IMR-90 (cell line): ENCODE data around the gene CD164L2. TPM values are rescaled to one million over a fixed set of nuclear protein-coding genes. Genes with fewer than 3 reads are reported as not detected.

Source experiments
- ATAC-seq: fragments of 200-7000 bp; cut with Tn5 transposase; 2 replicates; pipeline ENCODE4 v1.9.1; 2020; ENCODE audit warnings: low read depth, mild to moderate bottlenecking, moderate library complexity
- BruUV-seq: library from RNA; stranded (reverse); fragments of 400-500 nt; replicated peaks from 2 replicates; lab custom pipeline; 2021; lab: Mats Ljungman, UMichigan
- CTCF ChIA-PET: fragments of 300-600 bp; formaldehyde crosslinking; extraction: SDS; loops from one replicate; lab custom pipeline; 2021; ENCODE audit warnings: antibody characterized with exemption; lab: Yijun Ruan, JAX
- POLR2A ChIA-PET: fragments of 300-600 bp; sonication (Branson Sonifier 250); formaldehyde crosslinking; loops from one replicate; lab custom pipeline; 2022; ENCODE audit warnings: antibody characterized with exemption; ENCODE audit not compliant: unreplicated experiment; lab: Charles Lee
- DNase-seq: peaks from one replicate; pipeline ENCODE4 v3.0.0; 2013
- H2AFZ ChIP-seq: replicated peaks from 2 replicates; pipeline ENCODE3; 2013; ENCODE audit warnings: low read length, mild to moderate bottlenecking; ENCODE audit not compliant: poor library complexity
- H2AK5ac ChIP-seq: 2 replicates; pipeline ENCODE4 v1.6.1; 2013; ENCODE audit warnings: low read depth, low read length, inconsistent platforms
- H2AK9ac ChIP-seq: replicated peaks from 2 replicates; pipeline ENCODE3; 2013; ENCODE audit warnings: mild to moderate bottlenecking, low read depth, low read length, moderate library complexity; ENCODE audit not compliant: poor library complexity
- H2BK120ac ChIP-seq: 2 replicates; pipeline ENCODE4 v1.6.1; 2013; ENCODE audit warnings: low read depth, low read length, inconsistent platforms
- H2BK15ac ChIP-seq: 3 replicates; pipeline ENCODE4 v1.6.1; 2013; ENCODE audit warnings: low read depth, low read length, inconsistent platforms
- H2BK20ac ChIP-seq: 2 replicates; pipeline ENCODE4 v1.6.1; 2013; ENCODE audit warnings: low read depth, mild to moderate bottlenecking, inconsistent platforms, low read length, moderate library complexity
- H2BK5ac ChIP-seq: 2 replicates; pipeline ENCODE4 v1.6.1; 2013; ENCODE audit warnings: mild to moderate bottlenecking, low read depth, low read length, inconsistent platforms; ENCODE audit not compliant: poor library complexity, severe bottlenecking
- H3K14ac ChIP-seq: replicated peaks from 2 replicates; pipeline ENCODE4 v1.6.1; 2013; ENCODE audit warnings: low read depth, low read length, inconsistent platforms
- H3K18ac ChIP-seq: 2 replicates; pipeline ENCODE4 v1.6.1; 2013; ENCODE audit warnings: low read depth, low read length, control low read depth
- H3K23ac ChIP-seq: 2 replicates; pipeline ENCODE4 v1.6.1; 2013; ENCODE audit warnings: low read depth, low read length, inconsistent platforms
- H3K27ac ChIP-seq: 2 replicates; pipeline ENCODE4 v1.5.1; 2013; ENCODE audit warnings: mild to moderate bottlenecking, control low read depth, low read length; ENCODE audit not compliant: insufficient read depth
- H3K27me3 ChIP-seq: 2 replicates; pipeline ENCODE4 v1.6.1; 2013; ENCODE audit warnings: low read length; ENCODE audit not compliant: control insufficient read depth, insufficient read depth
- H3K36me3 ChIP-seq: 2 replicates; pipeline ENCODE4 v1.6.1; 2013; ENCODE audit warnings: low read length, mixed read lengths; ENCODE audit not compliant: control insufficient read depth, insufficient read depth
- H3K4ac ChIP-seq: 2 replicates; pipeline ENCODE4 v1.6.1; 2013; ENCODE audit warnings: low read depth, low read length, inconsistent platforms
- H3K4me1 ChIP-seq: 2 replicates; pipeline ENCODE4 v1.6.1; 2013; ENCODE audit warnings: low read length, mixed read lengths; ENCODE audit not compliant: control insufficient read depth, insufficient read depth
- H3K4me2 ChIP-seq: 2 replicates; pipeline ENCODE4 v1.6.1; 2013; ENCODE audit warnings: low read depth, mild to moderate bottlenecking, control low read depth, low read length, moderate library complexity
- H3K4me3 ChIP-seq: 2 replicates; pipeline ENCODE4 v1.5.1; 2013; ENCODE audit warnings: low read depth, mild to moderate bottlenecking, control low read depth, low read length, moderate library complexity; ENCODE audit not compliant: insufficient read depth
- H3K56ac ChIP-seq: 2 replicates; pipeline ENCODE4 v1.6.1; 2013; ENCODE audit warnings: low read length, inconsistent platforms; ENCODE audit not compliant: insufficient read depth; ENCODE audit errors: extremely low read depth
- H3K79me1 ChIP-seq, 2 experiments: 2 replicates each; pipeline ENCODE4 v1.6.1; 2013; ENCODE audit warnings: low read length in 2 of 2, inconsistent platforms in 1 of 2, low read depth in 1 of 2
- H3K9ac ChIP-seq: 2 replicates; pipeline ENCODE4 v1.6.1; 2013; ENCODE audit warnings: low read depth, low read length, control low read depth
- H3K9me1 ChIP-seq: 2 replicates; pipeline ENCODE4 v1.6.1; 2013; ENCODE audit warnings: low read length, inconsistent platforms; ENCODE audit not compliant: insufficient read depth
- H3K9me3 ChIP-seq: 2 replicates; pipeline ENCODE4 v1.6.1; 2013; ENCODE audit warnings: low read length; ENCODE audit not compliant: control insufficient read depth, insufficient read depth
- H4K20me1 ChIP-seq: 2 replicates; pipeline ENCODE4 v1.6.1; 2013; ENCODE audit warnings: low read length, inconsistent platforms; ENCODE audit not compliant: insufficient read depth
- H4K5ac ChIP-seq: 2 replicates; pipeline ENCODE4 v1.6.1; 2013; ENCODE audit warnings: mild to moderate bottlenecking, low read depth, low read length, control low read depth
- H4K8ac ChIP-seq, 2 experiments: 2 replicates each; pipeline ENCODE4 v1.6.1; 2013; ENCODE audit warnings: low read depth in 2 of 2, low read length in 2 of 2, control low read depth in 1 of 2, inconsistent platforms in 1 of 2
- H4K91ac ChIP-seq: 2 replicates; pipeline ENCODE4 v1.6.1; 2013; ENCODE audit warnings: low read depth, low read length, inconsistent platforms; ENCODE audit not compliant: insufficient read depth
- BHLHE40 ChIP-seq: fragments of 150-350 bp; IDR thresholded peaks from 2 replicates; pipeline ENCODE4 v1.6.1; 2016; ENCODE audit warnings: mild to moderate bottlenecking, low read depth, low read length
- CHD1 ChIP-seq: IDR thresholded peaks from 2 replicates; pipeline ENCODE4 v1.6.1; 2012; ENCODE audit warnings: low read depth, low read length, improper control_type of control experiment
- ELK1 ChIP-seq: fragments of 150-350 bp; IDR thresholded peaks from 2 replicates; pipeline ENCODE4 v1.6.1; 2016; ENCODE audit warnings: low read depth, mild to moderate bottlenecking, low read length, moderate library complexity, borderline replicate concordance
- FOS ChIP-seq: fragments of 150-350 bp; IDR thresholded peaks from 2 replicates; pipeline ENCODE4 v1.6.1; 2016; ENCODE audit warnings: low read depth, low read length
- MAFK ChIP-seq: IDR thresholded peaks from 2 replicates; pipeline ENCODE4 v1.6.1; 2012; ENCODE audit warnings: low read depth, low read length, improper control_type of control experiment
- MAZ ChIP-seq: IDR thresholded peaks from 2 replicates; pipeline ENCODE4 v1.6.1; 2012; ENCODE audit warnings: low read depth, mild to moderate bottlenecking, low read length, improper control_type of control experiment, moderate library complexity, borderline replicate concordance
- MXI1 ChIP-seq: IDR thresholded peaks from 2 replicates; pipeline ENCODE4 v1.6.1; 2012; ENCODE audit warnings: low read depth, mild to moderate bottlenecking, low read length, moderate library complexity, borderline replicate concordance
- NFE2L2 ChIP-seq: fragments of 150-350 bp; IDR thresholded peaks from 2 replicates; pipeline ENCODE4 v1.6.1; 2016; ENCODE audit warnings: low read depth, mild to moderate bottlenecking, low read length
- RAD21 ChIP-seq: IDR thresholded peaks from 2 replicates; pipeline ENCODE4 v1.6.1; 2012; ENCODE audit warnings: low read length, improper control_type of control experiment
- RFX5 ChIP-seq: IDR thresholded peaks from 2 replicates; pipeline ENCODE4 v1.8.0; 2012; ENCODE audit warnings: low read depth, mild to moderate bottlenecking, low read length, moderate library complexity
- SMC3 ChIP-seq: fragments of 150-350 bp; IDR thresholded peaks from 2 replicates; pipeline ENCODE4 v1.6.1; 2016; ENCODE audit warnings: low read depth, mild to moderate bottlenecking, antibody characterized with exemption, low read length, moderate library complexity
- USF2 ChIP-seq: fragments of 150-350 bp; IDR thresholded peaks from 2 replicates; pipeline ENCODE4 v1.6.1; 2017; ENCODE audit warnings: mild to moderate bottlenecking, antibody characterized with exemption, low read length, low read depth
- WGBS, 2 experiments: methylation state at CpG; one replicate each; pipeline versions ENCODE4 v1.1.5 to v1.1.7; 2013; ENCODE audit warnings: missing lambda C conversion rate in 2 of 2; ENCODE audit not compliant: insufficient read length in 1 of 2; ENCODE audit errors: extremely low coverage in 2 of 2; 5-methylcytosine and 5-hydroxymethylcytosine counted together
- dilution Hi-C: fragments of 300-500 bp; cut with HindIII; formaldehyde crosslinking; loops from one replicate; pipeline ENCODE4 v1.14.3; 2018; ENCODE audit warnings: low sequenced_read_pairs; ENCODE audit not compliant: unreplicated experiment
- in situ Hi-C: fragments of 300-500 bp; cut with MboI; formaldehyde crosslinking; loops from 3 replicates; pipeline ENCODE4 v1.14.3; 2019; ENCODE audit warnings: low sequenced_read_pairs, inconsistent platforms, mixed read lengths
- intact Hi-C: fragments of 100-400 bp; cut with micrococcal nuclease; formaldehyde crosslinking; loops from 2 replicates; pipeline ENCODE4 v1.10.0; 2022
- polyA plus RNA-seq, 3 experiments: library from polyadenylated mRNA; depleted of rRNA; stranded (reverse); fragments of >200 nt; gene quantifications; 2 replicates each; pipeline ENCODE4 v1.2.3, GENCODE V29; 2012; ENCODE audit warnings: low replicate concordance in 1 of 3
- total RNA-seq: library from RNA; depleted of rRNA; stranded (reverse); fragments of >200 nt; gene quantifications from 2 replicates; pipeline ENCODE4 v1.2.3, GENCODE V29; 2012

CD164L2 gene
- total and polyA plus RNA-seq, 2 of the 4 experiments (the other 2 are of a cell fraction): not detected

DNA sequence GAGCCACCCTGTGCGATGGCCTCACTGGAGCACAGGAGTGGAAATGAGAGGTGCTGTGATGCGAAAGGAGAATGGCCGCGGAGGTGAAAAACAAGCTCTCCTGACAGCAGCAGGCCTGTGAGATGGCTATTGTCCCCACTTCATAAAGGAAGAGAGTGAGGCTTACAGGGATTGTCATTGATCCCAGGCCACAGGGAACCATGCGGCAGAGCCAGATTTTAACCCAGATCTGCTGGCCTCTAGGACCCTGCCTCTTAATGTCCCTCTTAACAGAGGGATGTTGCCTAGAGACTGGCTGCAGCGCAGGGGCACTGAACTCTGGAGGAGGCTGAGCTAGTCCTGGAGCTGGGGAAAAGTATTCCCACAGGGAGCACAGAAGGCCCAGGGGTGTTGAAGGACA lies 44.4 kb downstream of the CD164L2 start:
- Histone ChIP-seq H3K4me1 (peaks cover 14% of the 10 kb centered on the region), H2AK5ac (no peak overlapping the region), H2BK5ac (no peak overlapping the region), H2AK9ac (no peak overlapping the region), H2BK20ac (no peak overlapping the region), H2AFZ (no peak overlapping the region), H3K36me3 (peaks cover 26% of the 10 kb centered on the region), H4K91ac (no peak overlapping the region), H3K18ac (no peak overlapping the region), H3K14ac (no peak overlapping the region), H3K4me3 (no peak overlapping the region), H3K79me1 (no peaks in the 10 kb centered on the region; a peak in 1 of 4 replicates), H4K8ac (no peak overlapping the region), H2BK120ac (no peak overlapping the region), H3K4me2 (no peak overlapping the region), H3K9me1 (peaks cover 7% of the 10 kb centered on the region; the same call in 1 of the 2 replicates), H3K23ac (no peak overlapping the region), H3K27ac (no peak overlapping the region), H3K9ac (no peak overlapping the region), H2BK15ac (no peak overlapping the region), H3K9me3 (no peaks in the 10 kb centered on the region), H3K27me3 (no peaks in the 10 kb centered on the region), H4K20me1 (no peaks in the 10 kb centered on the region), H3K56ac (no peak overlapping the region), H3K4ac (no peak overlapping the region), H4K5ac (no peak overlapping the region)
- CTCF ChIA-PET: no interaction called here
- BruUV-seq: no TSS peak
- in situ Hi-C loops (no loop called here), intact Hi-C loops (no loop called here), dilution Hi-C loops (no loop called here)
- TF ChIP-seq NFE2L2 (no peak), RFX5 (no peak), MAZ (no peak), BHLHE40 (no peak), MAFK (no peak), ELK1 (no peak), FOS (no peak), SMC3 (no peak), CHD1 (no peak), USF2 (no peak), RAD21 (no peak), MXI1 (no peak)
- ATAC-seq (no peak), DNase-seq (no peak)
- POLR2A ChIA-PET: no interaction called here
- 100% methylated on average over 3 of the region's 6 CpGs; no CpG with 5 or more reads in 1 of the 2 experiments for WGBS, 2 experiments
